GM10266 (cell line): ENCODE results near the gene HIRA.

Experiments
- DNase-seq: peaks from one replicate; pipeline ENCODE4 v3.0.0; 2012; ENCODE audit errors: extremely low spot score
- TF ChIP-seq, protein P1 (sequence below): IDR thresholded peaks from 2 replicates; pipeline ENCODE4 v1.5.1; 2012; ENCODE audit warnings: mild to moderate bottlenecking, low read depth; ENCODE audit not compliant: control insufficient read depth, insufficient read depth; ENCODE audit errors: missing control alignments

HIRA gene, protein sequence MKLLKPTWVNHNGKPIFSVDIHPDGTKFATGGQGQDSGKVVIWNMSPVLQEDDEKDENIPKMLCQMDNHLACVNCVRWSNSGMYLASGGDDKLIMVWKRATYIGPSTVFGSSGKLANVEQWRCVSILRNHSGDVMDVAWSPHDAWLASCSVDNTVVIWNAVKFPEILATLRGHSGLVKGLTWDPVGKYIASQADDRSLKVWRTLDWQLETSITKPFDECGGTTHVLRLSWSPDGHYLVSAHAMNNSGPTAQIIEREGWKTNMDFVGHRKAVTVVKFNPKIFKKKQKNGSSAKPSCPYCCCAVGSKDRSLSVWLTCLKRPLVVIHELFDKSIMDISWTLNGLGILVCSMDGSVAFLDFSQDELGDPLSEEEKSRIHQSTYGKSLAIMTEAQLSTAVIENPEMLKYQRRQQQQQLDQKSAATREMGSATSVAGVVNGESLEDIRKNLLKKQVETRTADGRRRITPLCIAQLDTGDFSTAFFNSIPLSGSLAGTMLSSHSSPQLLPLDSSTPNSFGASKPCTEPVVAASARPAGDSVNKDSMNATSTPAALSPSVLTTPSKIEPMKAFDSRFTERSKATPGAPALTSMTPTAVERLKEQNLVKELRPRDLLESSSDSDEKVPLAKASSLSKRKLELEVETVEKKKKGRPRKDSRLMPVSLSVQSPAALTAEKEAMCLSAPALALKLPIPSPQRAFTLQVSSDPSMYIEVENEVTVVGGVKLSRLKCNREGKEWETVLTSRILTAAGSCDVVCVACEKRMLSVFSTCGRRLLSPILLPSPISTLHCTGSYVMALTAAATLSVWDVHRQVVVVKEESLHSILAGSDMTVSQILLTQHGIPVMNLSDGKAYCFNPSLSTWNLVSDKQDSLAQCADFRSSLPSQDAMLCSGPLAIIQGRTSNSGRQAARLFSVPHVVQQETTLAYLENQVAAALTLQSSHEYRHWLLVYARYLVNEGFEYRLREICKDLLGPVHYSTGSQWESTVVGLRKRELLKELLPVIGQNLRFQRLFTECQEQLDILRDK

DNA sequence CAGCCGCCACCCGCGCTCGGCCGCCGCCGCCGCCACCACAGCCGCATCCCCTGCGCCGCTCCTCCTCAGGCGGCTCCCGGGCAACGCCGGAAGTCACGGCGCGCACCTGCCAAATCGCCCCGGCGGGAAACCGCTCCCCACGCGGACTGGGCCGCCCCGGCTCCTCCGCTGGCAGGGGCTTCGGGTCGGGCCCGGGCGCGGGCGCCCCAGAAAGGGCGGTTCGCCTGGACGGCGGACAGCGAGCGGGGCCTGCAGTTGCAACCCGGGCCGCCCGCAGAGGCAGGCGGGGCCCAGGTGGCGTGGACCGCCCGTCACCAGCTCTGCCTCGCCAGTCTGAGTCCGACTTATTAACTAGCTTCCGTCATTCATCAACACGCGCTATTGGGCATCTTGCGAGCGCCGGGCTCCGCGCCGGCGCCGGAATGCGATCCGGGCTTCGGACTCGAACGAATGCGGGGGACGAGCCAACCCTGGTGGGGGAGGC, at the start of gene HIRA:
HIRA (minus strand) TSS at position 85 of the 484 bp plus-strand sequence. CDS start 257 bp downstream, outside the sequence.
- DNase-seq: peak; percentile 89
- TF ChIP-seq, protein P1, sequence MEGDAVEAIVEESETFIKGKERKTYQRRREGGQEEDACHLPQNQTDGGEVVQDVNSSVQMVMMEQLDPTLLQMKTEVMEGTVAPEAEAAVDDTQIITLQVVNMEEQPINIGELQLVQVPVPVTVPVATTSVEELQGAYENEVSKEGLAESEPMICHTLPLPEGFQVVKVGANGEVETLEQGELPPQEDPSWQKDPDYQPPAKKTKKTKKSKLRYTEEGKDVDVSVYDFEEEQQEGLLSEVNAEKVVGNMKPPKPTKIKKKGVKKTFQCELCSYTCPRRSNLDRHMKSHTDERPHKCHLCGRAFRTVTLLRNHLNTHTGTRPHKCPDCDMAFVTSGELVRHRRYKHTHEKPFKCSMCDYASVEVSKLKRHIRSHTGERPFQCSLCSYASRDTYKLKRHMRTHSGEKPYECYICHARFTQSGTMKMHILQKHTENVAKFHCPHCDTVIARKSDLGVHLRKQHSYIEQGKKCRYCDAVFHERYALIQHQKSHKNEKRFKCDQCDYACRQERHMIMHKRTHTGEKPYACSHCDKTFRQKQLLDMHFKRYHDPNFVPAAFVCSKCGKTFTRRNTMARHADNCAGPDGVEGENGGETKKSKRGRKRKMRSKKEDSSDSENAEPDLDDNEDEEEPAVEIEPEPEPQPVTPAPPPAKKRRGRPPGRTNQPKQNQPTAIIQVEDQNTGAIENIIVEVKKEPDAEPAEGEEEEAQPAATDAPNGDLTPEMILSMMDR: no peak

DNA sequence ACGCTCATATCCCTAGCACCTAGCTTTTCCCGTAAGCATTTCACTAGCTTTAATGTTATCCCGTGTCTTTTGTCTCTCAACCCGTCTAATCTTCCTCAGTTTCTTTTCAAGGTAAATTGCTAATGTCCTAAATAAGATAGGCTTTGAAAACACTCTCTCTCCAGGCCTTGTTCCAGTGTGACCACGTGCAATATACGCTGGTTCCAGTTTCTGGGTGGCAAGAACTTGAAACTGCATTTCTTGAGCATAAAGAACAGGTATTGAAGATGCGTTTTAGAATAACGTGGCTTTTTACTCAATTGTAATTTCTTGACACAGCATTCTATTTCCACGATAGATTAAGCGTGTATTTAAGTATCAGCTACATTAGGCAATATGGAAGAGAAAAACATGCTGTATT, 49.3 kb upstream of the HIRA start:
- DNase-seq: no peak
- TF ChIP-seq, protein P1: no peak

DNA sequence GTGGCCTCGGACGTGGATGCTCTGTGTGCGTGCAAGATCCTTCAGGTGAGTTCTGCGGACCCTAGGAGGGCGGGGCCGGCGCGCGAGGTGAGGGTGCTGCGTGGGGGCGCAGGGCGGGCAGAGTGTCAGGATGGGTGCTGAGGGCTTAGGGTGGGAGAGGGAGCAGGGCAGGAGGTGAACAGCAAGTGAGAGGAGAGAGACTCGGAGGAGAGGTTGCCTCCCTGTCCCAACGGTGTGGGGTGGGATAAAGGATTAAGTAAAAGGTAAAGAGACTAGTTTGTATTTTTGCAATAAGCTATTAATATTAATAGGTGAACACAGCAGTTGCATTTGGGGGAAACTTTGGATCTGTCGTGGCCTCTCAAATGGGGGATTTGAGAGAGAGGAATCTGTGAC, 48.6 kb upstream of the HIRA start:
- TF ChIP-seq, protein P1: no peak
- no peak for DNase-seq

DNA sequence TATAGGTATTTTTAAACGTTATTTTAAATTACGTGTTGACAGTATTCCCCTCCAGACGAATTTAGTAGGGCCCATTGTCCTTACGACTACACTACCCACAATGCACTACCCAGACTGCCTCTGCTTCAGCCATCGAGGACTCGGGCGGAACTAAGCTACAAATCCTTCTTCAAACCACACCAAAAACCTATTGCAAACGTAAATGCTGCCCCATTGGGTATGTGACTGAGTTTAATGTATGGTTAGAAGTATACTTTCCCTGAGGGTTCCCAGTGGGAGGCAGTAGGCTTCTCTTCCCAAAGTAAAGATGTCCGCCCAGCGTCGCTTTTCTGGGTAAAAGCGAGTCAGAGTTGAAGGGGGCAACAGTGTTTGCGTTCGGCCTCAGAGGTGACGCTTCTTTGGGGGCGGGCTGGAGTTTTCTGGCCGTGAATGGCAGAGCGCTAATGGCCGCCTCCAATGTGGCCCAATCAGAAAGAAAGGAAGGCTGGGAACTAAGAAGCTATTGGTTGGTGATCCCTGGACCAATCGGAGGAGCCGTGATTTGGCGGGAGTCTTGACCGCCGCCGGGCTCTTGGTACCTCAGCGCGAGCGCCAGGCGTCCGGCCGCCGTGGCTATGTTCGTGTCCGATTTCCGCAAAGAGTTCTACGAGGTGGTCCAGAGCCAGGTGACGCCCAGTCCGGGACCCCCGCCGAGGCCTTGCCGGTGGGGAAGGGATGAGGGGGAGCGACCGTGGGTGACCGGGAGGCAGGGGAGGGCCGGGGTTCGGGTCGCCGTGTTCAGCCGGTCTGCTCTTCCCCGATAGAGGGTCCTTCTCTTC, 48.0 kb upstream of the HIRA start, which contains the start of gene CDC45:
CDC45 (plus strand) TSS at position 566 of the 818 bp plus-strand sequence; CDS start at position 615, 49 bp downstream.
- TF ChIP-seq, protein P1: no peak
- DNase-seq: peak; percentile 97

DNA sequence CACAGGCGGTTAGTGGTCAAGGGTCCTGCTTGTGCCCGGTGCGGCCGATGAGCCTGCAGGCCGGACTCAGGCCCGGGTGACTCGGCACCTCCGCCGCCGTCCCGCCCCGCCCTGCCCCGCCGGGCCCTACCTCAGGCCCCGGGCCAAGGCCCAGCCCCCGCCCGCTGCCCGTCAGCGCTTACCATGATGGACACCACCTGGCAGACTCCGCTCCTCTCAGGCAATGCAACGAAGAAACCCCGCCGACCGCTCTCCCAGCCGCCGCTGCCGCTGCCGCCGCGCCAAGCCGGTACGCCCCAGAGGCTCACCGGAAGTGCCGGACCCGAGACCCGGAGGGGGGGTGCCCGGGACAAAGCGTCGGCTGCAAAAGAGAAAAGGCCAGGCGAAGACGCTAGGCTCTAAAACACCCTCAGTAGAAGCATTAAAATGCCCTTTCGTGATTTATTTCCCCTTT, 47.4 kb upstream of the HIRA start, which contains the start of gene UFD1:
UFD1 (minus strand) TSS at position 293 of the 454 bp plus-strand sequence; CDS start at position 185, 108 bp downstream.
- TF ChIP-seq, protein P1: no peak
- peak; percentile 83 for DNase-seq
